GM12878 (cell line): ENCODE measurements around the gene PSMD14. TPM values are rescaled to one million over a fixed set of nuclear protein-coding genes. Genes with fewer than 3 reads are reported as not detected.

ENCODE experiments used
- ATAC-seq: fragments of 200-7000 bp; cut with Tn5 transposase; 3 replicates; pipeline ENCODE4 v1.9.1; 2020; ENCODE audit warnings: mild to moderate bottlenecking, moderate library complexity
- BruUV-seq: library from RNA; stranded (reverse); fragments of 400-500 nt; replicated peaks from 2 replicates; lab custom pipeline; 2021; lab: Mats Ljungman, UMichigan
- CTCF ChIA-PET: fragments of 300-600 bp; sonication (Branson Sonifier 250); formaldehyde crosslinking; extraction: SDS; loops from one replicate; lab custom pipeline; 2021; ENCODE audit warnings: inconsistent platforms; lab: Yijun Ruan, JAX
- POLR2A ChIA-PET: fragments of 350-600 bp; formaldehyde crosslinking; extraction: SDS; loops from one replicate; lab custom pipeline; 2021; ENCODE audit warnings: inconsistent platforms; lab: Charles Lee
- RAD21 ChIA-PET: fragments of 300-600 bp; sonication (Branson Sonifier 250); formaldehyde crosslinking; loops from one replicate; lab custom pipeline; 2023; ENCODE audit warnings: antibody characterized with exemption; ENCODE audit not compliant: unreplicated experiment; lab: Charles Lee
- SMC1A ChIA-PET: fragments of 300-600 bp; sonication (Branson Sonifier 250); formaldehyde crosslinking; loops from one replicate; lab custom pipeline; 2023; ENCODE audit not compliant: unreplicated experiment, uncharacterized antibody; lab: Charles Lee
- DNase-seq: peaks from one replicate; pipeline ENCODE4 v3.0.0-alpha.2; 2011; ENCODE audit warnings: low read depth, low spot score
- FAIRE-seq: peaks from 3 replicates; lab custom pipeline; 2011; peaks lifted over from hg19 to GRCh38; lab: Jason Lieb, UNC
- H2AFZ ChIP-seq: 2 replicates; pipeline ENCODE4 v1.6.0; 2011; ENCODE audit warnings: low read depth, low read length, control low read depth; ENCODE audit not compliant: control insufficient read depth
- H3K27ac ChIP-seq: 2 replicates; pipeline ENCODE4 v1.5.1; 2011; ENCODE audit warnings: control low read depth; ENCODE audit not compliant: control insufficient read depth, insufficient read depth
- H3K27me3 ChIP-seq, 2 experiments: replicated peaks in 1 of 2; 2 replicates each; pipeline versions ENCODE4 v1.6.0 to v1.6.1; 2011; ENCODE audit warnings: low read length in 1 of 2; ENCODE audit not compliant: control insufficient read depth in 2 of 2, insufficient read depth in 2 of 2
- H3K36me3 ChIP-seq, 2 experiments: 2 replicates each; pipeline ENCODE4 v1.5.1; 2011; ENCODE audit warnings: low read length in 1 of 2; ENCODE audit not compliant: control insufficient read depth in 2 of 2, insufficient read depth in 2 of 2
- H3K4me1 ChIP-seq: 2 replicates; pipeline ENCODE4 v1.6.1; 2011; ENCODE audit warnings: mild to moderate bottlenecking, low read length, moderate library complexity, mixed read lengths; ENCODE audit not compliant: control insufficient read depth, insufficient read depth
- H3K4me2 ChIP-seq: 2 replicates; pipeline ENCODE4 v1.6.0; 2011; ENCODE audit warnings: control low read depth; ENCODE audit not compliant: control insufficient read depth, insufficient read depth
- H3K4me3 ChIP-seq: fragments of 200-600 bp; sonication (generic); 2 replicates; pipeline ENCODE4 v1.5.1; 2016
- H3K79me2 ChIP-seq: 2 replicates; pipeline ENCODE4 v1.6.0; 2011; ENCODE audit warnings: low read length; ENCODE audit not compliant: control insufficient read depth, insufficient read depth
- H3K9ac ChIP-seq: 2 replicates; pipeline ENCODE4 v1.8.0; 2011; ENCODE audit warnings: low read length, control low read depth, mixed read lengths; ENCODE audit not compliant: control insufficient read depth, insufficient read depth
- H3K9me3 ChIP-seq: replicated peaks from 3 replicates; pipeline ENCODE4 v1.5.1; 2011; ENCODE audit warnings: mild to moderate bottlenecking, low read length; ENCODE audit not compliant: control insufficient read depth, insufficient read depth
- H4K20me1 ChIP-seq: 2 replicates; pipeline ENCODE4 v1.6.0; 2011; ENCODE audit not compliant: control insufficient read depth, insufficient read depth
- ATF7 ChIP-seq: fragments of 450-650 bp; IDR thresholded peaks from 2 replicates; pipeline ENCODE4 v1.6.1; 2016; ENCODE audit warnings: low read depth, mild to moderate bottlenecking
- BHLHE40 ChIP-seq, 2 experiments: fragments of 450-650 bp in 1 of 2; IDR thresholded peaks; 2 replicates each; pipeline ENCODE4 v1.6.1; 2011 to 2017; ENCODE audit warnings: low read depth in 2 of 2, borderline replicate concordance in 1 of 2, improper control_type of control experiment in 1 of 2, low read length in 1 of 2, mild to moderate bottlenecking in 1 of 2
- BRCA1 ChIP-seq: IDR thresholded peaks from 2 replicates; pipeline ENCODE4 v1.6.1; 2011; ENCODE audit warnings: low read depth, low read length, improper control_type of control experiment
- CHD2 ChIP-seq: IDR thresholded peaks from 2 replicates; pipeline ENCODE4 v1.6.1; 2011; ENCODE audit warnings: low read depth, low read length, improper control_type of control experiment, borderline replicate concordance
- CREB1 ChIP-seq: IDR thresholded peaks from 2 replicates; pipeline ENCODE4 v1.6.1; 2012; ENCODE audit warnings: low read depth, mild to moderate bottlenecking, inconsistent platforms
- ESRRA ChIP-seq: IDR thresholded peaks from 2 replicates; pipeline ENCODE4 v1.6.1; 2012; ENCODE audit warnings: mild to moderate bottlenecking, low read length, improper control_type of control experiment
- IRF4 ChIP-seq: IDR thresholded peaks from 2 replicates; pipeline ENCODE4 v1.6.1; 2011; ENCODE audit warnings: low read depth, low read length
- MEF2B ChIP-seq: fragments of 450-650 bp; IDR thresholded peaks from 2 replicates; pipeline ENCODE4 v1.6.1; 2018; ENCODE audit warnings: mild to moderate bottlenecking, moderate library complexity; ENCODE audit not compliant: partially characterized antibody, poor library complexity, severe bottlenecking
- NBN ChIP-seq: fragments of 450-650 bp; IDR thresholded peaks from 2 replicates; pipeline ENCODE4 v1.6.1; 2016
- RUNX3 ChIP-seq: IDR thresholded peaks from 2 replicates; pipeline ENCODE4 v1.6.1; 2012; ENCODE audit warnings: low read length, inconsistent platforms
- SREBF2 ChIP-seq: IDR thresholded peaks from 2 replicates; pipeline ENCODE4 v1.6.1; 2012; ENCODE audit warnings: mild to moderate bottlenecking, low read length
- TAF1 ChIP-seq: IDR thresholded peaks from 2 replicates; pipeline ENCODE4 v1.6.1; 2011; ENCODE audit warnings: mild to moderate bottlenecking, low read depth, low read length, borderline replicate concordance
- TCF3 ChIP-seq: IDR thresholded peaks from 2 replicates; pipeline ENCODE4 v1.6.1; 2012; ENCODE audit warnings: low read depth, mild to moderate bottlenecking, low read length, borderline replicate concordance; ENCODE audit not compliant: insufficient read depth
- TCF7 ChIP-seq: IDR thresholded peaks from 2 replicates; pipeline ENCODE4 v1.6.1; 2014; ENCODE audit warnings: antibody characterized with exemption, borderline replicate concordance
- ZNF217 ChIP-seq: fragments of 450-650 bp; IDR thresholded peaks from 2 replicates; pipeline ENCODE4 v1.6.1; 2017; ENCODE audit warnings: antibody characterized with exemption, mild to moderate bottlenecking
- in situ Hi-C: fragments of 300-500 bp; cut with MboI; formaldehyde crosslinking; loops from 9 replicates; pipeline ENCODE4 v1.14.3; 2018; ENCODE audit warnings: mixed read lengths
- intact Hi-C: fragments of 100-400 bp; cut with micrococcal nuclease; formaldehyde crosslinking; loops from one replicate; pipeline ENCODE4 v1.14.2; 2022; ENCODE audit not compliant: unreplicated experiment
- polyA plus RNA-seq, 11 experiments: library from polyadenylated mRNA; depleted of rRNA in 4 of 11; unstranded in 6 of 11; stranded (reverse) in 5 of 11; fragments of >200 nt; fragmentation: Nextera tagmentation in 4 of 11; fragmentation: Illumina TruSeq in 1 of 11; extraction: Ambion mirVana in 4 of 11; extraction: Trizol in 1 of 11; gene quantifications; 1 replicate in 1 of 11; 2 replicates in 10 of 11; pipeline versions ENCODE4 v1.2.1 to v1.2.3, GENCODE V29; 2011 to 2016; ENCODE audit warnings: inconsistent platforms in 2 of 11, missing spikeins in 2 of 11, low read depth in 1 of 11
- total RNA-seq, 4 experiments: library from RNA; depleted of rRNA in 3 of 4; stranded (reverse); fragments of >200 nt in 3 of 4; fragmentation: Illumina TruSeq in 1 of 4; extraction: Trizol in 1 of 4; gene quantifications; 2 replicates each; pipeline versions ENCODE4 v1.2.1 to v1.2.3, GENCODE V29; 2013 to 2021
- TF ChIP-seq, protein P1 (sequence below), 3 experiments: IDR thresholded peaks in 2 of 3; conservative IDR thresholded peaks in 1 of 3; 2 replicates each; pipeline ENCODE4 v1.5.1; 2011; ENCODE audit warnings: low read depth in 3 of 3, low read length in 3 of 3, mild to moderate bottlenecking in 3 of 3, control low read depth in 2 of 3, moderate library complexity in 2 of 3, inconsistent platforms in 1 of 3, mixed read lengths in 1 of 3; ENCODE audit not compliant: control insufficient read depth in 2 of 3, insufficient read depth in 1 of 3; ENCODE audit errors: extremely low read depth in 1 of 3
- TF ChIP-seq, protein P2 (sequence below): fragments of 450-650 bp; IDR thresholded peaks from 2 replicates; pipeline ENCODE4 v1.6.1; 2016; ENCODE audit warnings: mild to moderate bottlenecking
- TF ChIP-seq, protein P3 (sequence below): IDR thresholded peaks from 2 replicates; pipeline ENCODE4 v1.6.1; 2011; ENCODE audit warnings: mild to moderate bottlenecking, low read depth, low read length, moderate library complexity; ENCODE audit not compliant: insufficient replicate concordance
- TF ChIP-seq, protein P4 (sequence below): IDR thresholded peaks from 2 replicates; pipeline ENCODE4 v1.6.1; 2011; ENCODE audit warnings: borderline replicate concordance, low read depth, mild to moderate bottlenecking, moderate library complexity, low read length; ENCODE audit not compliant: insufficient read depth, poor library complexity, severe bottlenecking

PSMD14 gene
- total and polyA plus RNA-seq, 10 of the 15 experiments (the other 5 are each of a cell fraction or from before 2014, with no cell fraction given) = 70.5 to 253 (median 127) TPM

DNA sequence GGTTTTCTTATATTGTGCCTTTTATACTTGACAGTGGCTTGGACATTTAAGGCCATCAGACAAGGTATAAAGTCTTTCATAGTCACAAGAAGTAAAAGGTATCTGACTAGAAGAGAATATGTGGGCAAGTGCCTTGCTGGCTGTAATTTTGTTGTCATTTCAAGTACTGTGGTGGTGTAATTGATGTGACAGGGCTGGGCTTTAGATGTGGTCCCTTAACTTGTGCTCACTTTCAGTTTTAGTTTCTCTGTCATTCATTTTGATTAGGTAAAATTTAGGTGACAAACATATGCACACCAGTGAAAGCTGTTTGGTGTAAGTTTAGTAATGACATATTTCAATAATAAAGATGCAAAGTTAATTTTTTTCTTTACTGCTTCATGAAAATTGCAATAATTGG, 76.6 kb downstream of the PSMD14 start:
- RAD21 ChIA-PET = interaction anchor here (1.0 kb wide), 1 partner anchor 77 kb away, joined by 3 read pairs; the partner anchor contains the start of gene PSMD14
- Histone ChIP-seq H3K4me1 (peaks cover 37% of the 10 kb centered on the region), H3K9me3 (no peaks in the 10 kb centered on the region), H2AFZ (no peak overlapping the region; the same call in 1 of the 2 replicates), H3K27me3 (no peaks in the 10 kb centered on the region), H3K4me3 (no peak overlapping the region), H3K36me3 (0 out of 4 replicates have a peak, but pooled peaks cover 0 to 3% of the 10 kb centered on the region in 2 experiments), H4K20me1 (no peaks in the 10 kb centered on the region), H3K4me2 (peak overlapping the region; percentile 44; the same call in 1 of the 2 replicates), H3K9ac (no peak overlapping the region), H3K79me2 (peaks cover 2% of the 10 kb centered on the region; the same call in 1 of the 2 replicates), H3K27ac (no peak overlapping the region)
- no TSS peak for BruUV-seq
- peak; percentile 88 for ATAC-seq
- in situ Hi-C loops = loop anchor here (25.0 kb wide), 1 partner anchor 927 kb away; the partner anchor contains the start of gene IFIH1
- POLR2A ChIA-PET = no interaction called here
- SMC1A ChIA-PET = interaction anchor here (1.1 to 1.5 kb wide), 3 partner anchors 8 to 49 kb away, joined by 3 to 4 read pairs (median 3); no protein-coding TSS in a partner anchor
- FAIRE-seq = peak; percentile 64
- CTCF ChIA-PET = interaction anchor here (1.2 kb wide), 1 partner anchor 741 kb away, joined by 3 read pairs; no protein-coding TSS in a partner anchor
- intact Hi-C loops = loop anchor here (5.0 to 10.0 kb wide), 5 partner anchors 78 to 930 kb away; partner anchors contain the start of genes IFIH1, PSMD14 and TANK
- peak; percentile 49 for DNase-seq
- TF ChIP-seq, protein P1, sequence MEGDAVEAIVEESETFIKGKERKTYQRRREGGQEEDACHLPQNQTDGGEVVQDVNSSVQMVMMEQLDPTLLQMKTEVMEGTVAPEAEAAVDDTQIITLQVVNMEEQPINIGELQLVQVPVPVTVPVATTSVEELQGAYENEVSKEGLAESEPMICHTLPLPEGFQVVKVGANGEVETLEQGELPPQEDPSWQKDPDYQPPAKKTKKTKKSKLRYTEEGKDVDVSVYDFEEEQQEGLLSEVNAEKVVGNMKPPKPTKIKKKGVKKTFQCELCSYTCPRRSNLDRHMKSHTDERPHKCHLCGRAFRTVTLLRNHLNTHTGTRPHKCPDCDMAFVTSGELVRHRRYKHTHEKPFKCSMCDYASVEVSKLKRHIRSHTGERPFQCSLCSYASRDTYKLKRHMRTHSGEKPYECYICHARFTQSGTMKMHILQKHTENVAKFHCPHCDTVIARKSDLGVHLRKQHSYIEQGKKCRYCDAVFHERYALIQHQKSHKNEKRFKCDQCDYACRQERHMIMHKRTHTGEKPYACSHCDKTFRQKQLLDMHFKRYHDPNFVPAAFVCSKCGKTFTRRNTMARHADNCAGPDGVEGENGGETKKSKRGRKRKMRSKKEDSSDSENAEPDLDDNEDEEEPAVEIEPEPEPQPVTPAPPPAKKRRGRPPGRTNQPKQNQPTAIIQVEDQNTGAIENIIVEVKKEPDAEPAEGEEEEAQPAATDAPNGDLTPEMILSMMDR (IDR thresholded peaks at IDR 0.05 in 2 of 3, conservative IDR thresholded peaks at IDR 0.05 in 1 of 3; ENCODE audit: control insufficient read depth in 2 of 3, extremely low read depth in 1 of 3, insufficient read depth in 1 of 3, low read depth in 3 of 3, low read length in 3 of 3) = no peak
- no peak for TF ChIP-seq TCF3
- peak; percentile 91 for TF ChIP-seq ATF7
- TF ChIP-seq, protein P2, sequence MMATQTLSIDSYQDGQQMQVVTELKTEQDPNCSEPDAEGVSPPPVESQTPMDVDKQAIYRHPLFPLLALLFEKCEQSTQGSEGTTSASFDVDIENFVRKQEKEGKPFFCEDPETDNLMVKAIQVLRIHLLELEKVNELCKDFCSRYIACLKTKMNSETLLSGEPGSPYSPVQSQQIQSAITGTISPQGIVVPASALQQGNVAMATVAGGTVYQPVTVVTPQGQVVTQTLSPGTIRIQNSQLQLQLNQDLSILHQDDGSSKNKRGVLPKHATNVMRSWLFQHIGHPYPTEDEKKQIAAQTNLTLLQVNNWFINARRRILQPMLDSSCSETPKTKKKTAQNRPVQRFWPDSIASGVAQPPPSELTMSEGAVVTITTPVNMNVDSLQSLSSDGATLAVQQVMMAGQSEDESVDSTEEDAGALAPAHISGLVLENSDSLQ = peak; percentile 96
- TF ChIP-seq TCF7 = peak; percentile 96
- TF ChIP-seq TAF1 = no peak
- peak; percentile 65; the same call in 1 of the 2 replicates for TF ChIP-seq ZNF217
- TF ChIP-seq IRF4 = peak; percentile 48; the same call in 1 of the 2 replicates
- peak; percentile 21; the same call in 1 of the 2 replicates for TF ChIP-seq CHD2
- TF ChIP-seq NBN = peak; percentile 64; the same call in 1 of the 2 replicates
- TF ChIP-seq RUNX3 = peak; percentile 86
- TF ChIP-seq, protein P3, sequence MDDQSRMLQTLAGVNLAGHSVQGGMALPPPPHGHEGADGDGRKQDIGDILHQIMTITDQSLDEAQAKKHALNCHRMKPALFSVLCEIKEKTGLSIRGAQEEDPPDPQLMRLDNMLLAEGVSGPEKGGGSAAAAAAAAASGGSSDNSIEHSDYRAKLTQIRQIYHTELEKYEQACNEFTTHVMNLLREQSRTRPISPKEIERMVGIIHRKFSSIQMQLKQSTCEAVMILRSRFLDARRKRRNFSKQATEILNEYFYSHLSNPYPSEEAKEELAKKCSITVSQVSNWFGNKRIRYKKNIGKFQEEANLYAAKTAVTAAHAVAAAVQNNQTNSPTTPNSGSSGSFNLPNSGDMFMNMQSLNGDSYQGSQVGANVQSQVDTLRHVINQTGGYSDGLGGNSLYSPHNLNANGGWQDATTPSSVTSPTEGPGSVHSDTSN = peak; percentile 85
- peak; percentile 56 for TF ChIP-seq MEF2B
- TF ChIP-seq BRCA1 = no peak
- no peak for TF ChIP-seq SREBF2
- peak; percentile 54 to 64; a peak in 2 of 4 replicates for TF ChIP-seq BHLHE40 (IDR thresholded peaks at IDR 0.05; ENCODE audit: borderline replicate concordance in 1 of 2, low read depth in 2 of 2, low read length in 1 of 2)
- TF ChIP-seq, protein P4, sequence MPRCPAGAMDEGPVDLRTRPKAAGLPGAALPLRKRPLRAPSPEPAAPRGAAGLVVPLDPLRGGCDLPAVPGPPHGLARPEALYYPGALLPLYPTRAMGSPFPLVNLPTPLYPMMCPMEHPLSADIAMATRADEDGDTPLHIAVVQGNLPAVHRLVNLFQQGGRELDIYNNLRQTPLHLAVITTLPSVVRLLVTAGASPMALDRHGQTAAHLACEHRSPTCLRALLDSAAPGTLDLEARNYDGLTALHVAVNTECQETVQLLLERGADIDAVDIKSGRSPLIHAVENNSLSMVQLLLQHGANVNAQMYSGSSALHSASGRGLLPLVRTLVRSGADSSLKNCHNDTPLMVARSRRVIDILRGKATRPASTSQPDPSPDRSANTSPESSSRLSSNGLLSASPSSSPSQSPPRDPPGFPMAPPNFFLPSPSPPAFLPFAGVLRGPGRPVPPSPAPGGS = no peak
- peak; percentile 50; the same call in 1 of the 2 replicates for TF ChIP-seq CREB1
- 0 out of 2 replicates have a peak, but pooled peaks have one; percentile 25 for TF ChIP-seq ESRRA
